B cell (primary cell): ENCODE measurements around the gene KIAA0319L. TPM values are rescaled to one million over a fixed set of nuclear protein-coding genes. Genes with fewer than 3 reads are reported as not detected.

ENCODE experiments used
- ATAC-seq: fragments of 200-7000 bp; cut with Tn5 transposase; one replicate; pipeline ENCODE4 v1.10.0; 2021; ENCODE audit warnings: low read depth, mild to moderate bottlenecking, moderate number of reproducible peaks, moderate library complexity
- CTCF ChIA-PET: fragments of 350-600 bp; sonication (Branson Sonifier 250); formaldehyde crosslinking; loops from one replicate; lab custom pipeline; 2021; ENCODE audit warnings: antibody characterized with exemption, inconsistent platforms; lab: Charles Lee
- POLR2A ChIA-PET: fragments of 350-600 bp; sonication (Branson Sonifier 250); formaldehyde crosslinking; loops from one replicate; lab custom pipeline; 2021; ENCODE audit warnings: antibody characterized with exemption; lab: Charles Lee
- DNase-seq: peaks from one replicate; pipeline ENCODE4 v3.0.0; 2013
- H2AFZ ChIP-seq: 2 replicates; pipeline ENCODE4 v1.6.1; 2012; ENCODE audit warnings: mild to moderate bottlenecking, low read depth, low read length; ENCODE audit not compliant: insufficient read depth, poor library complexity, severe bottlenecking
- H3K27ac ChIP-seq, 2 donors: 1 replicate in 1 of 2; 2 replicates in 1 of 2; pipeline ENCODE4 v1.5.1; 2012 to 2013; ENCODE audit warnings: low read length in 2 of 2, mild to moderate bottlenecking in 2 of 2, moderate library complexity in 1 of 2
- H3K27me3 ChIP-seq, 4 experiments: fragments of 200-600 bp in 1 of 4; sonication (generic) in 1 of 4; replicated peaks in 1 of 4; 1 replicate in 2 of 4; 2 replicates in 2 of 4; pipeline versions ENCODE4 v1.6.1 to v1.7.0; 2013 to 2016; ENCODE audit warnings: low read length in 3 of 4, mild to moderate bottlenecking in 2 of 4, mixed read lengths in 1 of 4, moderate library complexity in 1 of 4; ENCODE audit not compliant: insufficient read depth in 4 of 4, control insufficient read depth in 3 of 4; ENCODE audit errors: control extremely low read depth in 1 of 4
- H3K36me3 ChIP-seq, 2 experiments: replicated peaks in 1 of 2; 1 replicate in 1 of 2; 2 replicates in 1 of 2; pipeline versions ENCODE4 v1.6.1 to v1.7.1; 2013; ENCODE audit warnings: low read length in 1 of 2; ENCODE audit not compliant: insufficient read depth in 2 of 2, control insufficient read depth in 1 of 2; ENCODE audit errors: control extremely low read depth in 1 of 2, extremely low read depth in 1 of 2
- H3K4me1 ChIP-seq, 2 donors: fragments of 200-600 bp in 1 of 2; sonication (generic) in 1 of 2; 1 replicate in 1 of 2; 2 replicates in 1 of 2; pipeline versions ENCODE4 v1.5.1 to v1.6.1; 2013 to 2017; ENCODE audit warnings: low read length in 2 of 2; ENCODE audit not compliant: control insufficient read depth in 2 of 2, insufficient read depth in 2 of 2
- H3K4me2 ChIP-seq: replicated peaks from 2 replicates; pipeline ENCODE3; 2012; ENCODE audit warnings: mild to moderate bottlenecking, low read depth, low read length; ENCODE audit not compliant: poor library complexity, severe bottlenecking
- H3K4me3 ChIP-seq, 5 experiments: fragments of 200-600 bp in 1 of 5; sonication (generic) in 1 of 5; 1 replicate in 3 of 5; 2 replicates in 2 of 5; pipeline versions ENCODE4 v1.5.1 to v1.7.0; 2011 to 2016; ENCODE audit warnings: low read length in 4 of 5, mild to moderate bottlenecking in 4 of 5, low read depth in 2 of 5, control low read depth in 1 of 5, moderate library complexity in 1 of 5; ENCODE audit not compliant: insufficient read depth in 1 of 5; ENCODE audit errors: control extremely low read depth in 1 of 5, extremely low read depth in 1 of 5
- H3K79me2 ChIP-seq: fragments of 200-600 bp; sonication (generic); one replicate; pipeline ENCODE4 v1.6.0; 2016; ENCODE audit warnings: low read length; ENCODE audit not compliant: control insufficient read depth, insufficient read depth
- H3K9ac ChIP-seq: fragments of 200-600 bp; sonication (generic); 2 replicates; pipeline ENCODE4 v1.6.1; 2017; ENCODE audit warnings: mild to moderate bottlenecking, low read length, moderate library complexity
- H3K9me3 ChIP-seq, 3 donors: one replicate each; pipeline versions ENCODE4 v1.6.1 to v1.7.1; 2013; ENCODE audit warnings: low read length in 2 of 3; ENCODE audit not compliant: control insufficient read depth in 2 of 3, insufficient read depth in 1 of 3; ENCODE audit errors: control extremely low read depth in 1 of 3
- H4K20me1 ChIP-seq: 2 replicates; pipeline ENCODE4 v1.6.0; 2012; ENCODE audit warnings: mild to moderate bottlenecking, low read length; ENCODE audit not compliant: insufficient read depth, control insufficient read depth, poor library complexity, severe bottlenecking
- H3K27ac Mint-ChIP-seq: one replicate; pipeline ENCODE4 v1.8.0; 2021; ENCODE audit warnings: mixed read lengths
- H3K27me3 Mint-ChIP-seq: one replicate; pipeline ENCODE4 v1.8.0; 2021; ENCODE audit warnings: mixed read lengths
- H3K4me1 Mint-ChIP-seq: one replicate; pipeline ENCODE4 v1.8.0; 2021; ENCODE audit warnings: mixed read lengths
- H3K4me3 Mint-ChIP-seq: one replicate; pipeline ENCODE4 v1.8.0; 2021; ENCODE audit warnings: mixed read lengths
- H3K9me3 Mint-ChIP-seq: one replicate; pipeline ENCODE4 v1.8.0; 2022; ENCODE audit warnings: mixed read lengths; ENCODE audit not compliant: insufficient read depth
- CTCF ChIP-seq: fragments of 200-600 bp; IDR thresholded peaks from one replicate; pipeline ENCODE4 v1.8.0; 2022; ENCODE audit warnings: antibody characterized with exemption, mild to moderate bottlenecking
- EZH2 ChIP-seq: IDR thresholded peaks from 2 replicates; pipeline ENCODE4 v1.6.1; 2012; ENCODE audit warnings: borderline replicate concordance, low read depth, mild to moderate bottlenecking, moderate library complexity, low read length; ENCODE audit not compliant: insufficient read depth, poor library complexity, severe bottlenecking
- WGBS: methylation state at CpG from one replicate; pipeline ENCODE4 v1.1.5; 2013; ENCODE audit warnings: missing lambda C conversion rate; ENCODE audit not compliant: insufficient coverage; 5-methylcytosine and 5-hydroxymethylcytosine counted together
- intact Hi-C: fragments of 100-400 bp; cut with micrococcal nuclease; formaldehyde crosslinking; loops from one replicate; pipeline ENCODE4 v1.10.0; 2022
- polyA plus RNA-seq: library from polyadenylated mRNA; depleted of rRNA; stranded (reverse); fragments of >200 nt; gene quantifications from 2 replicates; pipeline ENCODE4 v1.2.3, GENCODE V29; 2012
- total RNA-seq, 2 donors: library from RNA; stranded (reverse); fragments of 120-200 nt in 1 of 2; gene quantifications; 1 replicate in 1 of 2; 2 replicates in 1 of 2; pipeline versions ENCODE4 v1.2.3 to v1.2.4, GENCODE V29; 2013 to 2022

KIAA0319L gene
- total and polyA plus RNA-seq, 2 donors (not counting 1 experiment from before 2014, with no cell fraction given), result 35.9 to 78.1 TPM

GRCh38 chr1:35536556-35537162 is 20.5 kb downstream of the KIAA0319L start:
- ATAC-seq, result no peak
- Histone ChIP-seq H2AFZ (no peak overlapping the region), H3K4me1 (peaks cover 14 to 18% of the 10 kb centered on the region in 2 donors), H3K9me3 (no peaks in the 10 kb centered on the region), H3K36me3 (peaks cover 2 to 3% of the 10 kb centered on the region in 2 experiments), H3K4me2 (no peak overlapping the region), H4K20me1 (peaks cover 8% of the 10 kb centered on the region), H3K27ac (no peak overlapping the region), H3K79me2 (peaks cover 65% of the 10 kb centered on the region), H3K9ac (no peak overlapping the region), H3K27me3 (no peaks in the 10 kb centered on the region), H3K4me3 (no peak overlapping the region)
- Mint-ChIP-seq H3K27me3 (no peaks in the 10 kb centered on the region), H3K4me1 (peaks cover 29% of the 10 kb centered on the region), H3K4me3 (no peak overlapping the region), H3K27ac (no peak overlapping the region), H3K9me3 (no peaks in the 10 kb centered on the region)
- ChIA-PET CTCF (no interaction called here), POLR2A (no interaction called here)
- DNase-seq, result no peak
- no CpG with 5 or more reads among the region's 2 CpGs for WGBS
- intact Hi-C loops, result no loop called here
- TF ChIP-seq EZH2 (no peak), CTCF (no peak)

DNA sequence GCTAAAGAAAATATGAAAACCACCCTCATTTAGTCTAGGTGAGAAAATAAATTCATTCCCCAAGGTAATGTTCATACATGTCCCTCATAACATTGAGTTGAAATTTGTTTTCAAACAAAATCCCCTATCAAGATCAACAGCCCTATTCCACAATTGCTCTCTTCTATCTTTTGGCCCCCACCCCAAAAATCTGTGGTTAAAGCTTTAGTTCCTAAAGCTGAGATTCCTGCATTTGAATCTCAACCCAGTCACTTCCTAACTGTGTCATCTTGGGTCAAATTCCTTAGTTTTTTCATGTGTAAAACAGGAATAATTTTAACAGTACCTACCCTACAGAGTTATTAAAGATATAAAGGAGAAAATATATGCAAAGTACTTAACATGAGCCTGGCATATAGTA is 22.0 kb downstream of the KIAA0319L start:
- H3K27me3 Mint-ChIP-seq, result no peaks in the 10 kb centered on the region
- H3K27ac Mint-ChIP-seq, result peak overlapping the region; percentile 12
- POLR2A ChIA-PET, result no interaction called here
- H3K4me1 Mint-ChIP-seq, result peaks cover 27% of the 10 kb centered on the region
- DNase-seq, result no peak
- H4K20me1 ChIP-seq, result peaks cover 16% of the 10 kb centered on the region
- peaks cover 67% of the 10 kb centered on the region for H3K79me2 ChIP-seq
- no peak overlapping the region for H3K4me2 ChIP-seq
- intact Hi-C loops, result no loop called here
- H2AFZ ChIP-seq, result no peak overlapping the region
- peaks cover 0 to 8% (median 6%) of the 10 kb centered on the region in 3 donors for H3K9me3 ChIP-seq
- peaks cover 3 to 11% of the 10 kb centered on the region in 2 experiments for H3K36me3 ChIP-seq
- peaks cover 6% of the 10 kb centered on the region for H3K9me3 Mint-ChIP-seq
- H3K4me3 Mint-ChIP-seq, result no peak overlapping the region
- H3K9ac ChIP-seq, result no peak overlapping the region
- no peak overlapping the region for H3K27ac ChIP-seq
- H3K4me3 ChIP-seq, result no peak overlapping the region
- CTCF ChIA-PET, result interaction anchor here (1.1 kb wide), 1 partner anchor 85 kb away, joined by 3 read pairs; no protein-coding TSS in a partner anchor
- no peak for ATAC-seq
- TF ChIP-seq EZH2, result no peak
- no peak for TF ChIP-seq CTCF
- peaks cover 14 to 15% of the 10 kb centered on the region in 2 donors for H3K4me1 ChIP-seq
- no peaks in the 10 kb centered on the region for H3K27me3 ChIP-seq
